ENCODE measurements around the gene ZBTB39. TPM values are rescaled to one million over a fixed set of nuclear protein-coding genes. Genes with fewer than 3 reads are reported as not detected.

The ZBTB39 gene
- total RNA-seq, 1 donor from 2014 or later = 28.6 TPM

GRCh38 chr12:57039016-57039798 is 32.9 kb upstream of the ZBTB39 start:
- H3K4me3 Mint-ChIP-seq = no peak overlapping the region
- no peaks in the 10 kb centered on the region for H3K4me1 Mint-ChIP-seq
- no peak for TF ChIP-seq CTCF (conservative IDR thresholded peaks at IDR 0.05)
- no peaks in the 10 kb centered on the region for H3K9me3 Mint-ChIP-seq
- H3K36me3 Mint-ChIP-seq (ENCODE audit: low read depth) = no peaks in the 10 kb centered on the region
- no peak overlapping the region for H3K27ac Mint-ChIP-seq (ENCODE audit: unreplicated experiment)
- H3K27me3 Mint-ChIP-seq (ENCODE audit: low read depth) = peaks cover 21% of the 10 kb centered on the region
- no peak for DNase-seq (ENCODE audit: low read depth, low spot score)

- DNase-seq (ENCODE audit: low read depth, low spot score) = no peak
- no peak overlapping the region for H3K27ac Mint-ChIP-seq (ENCODE audit: unreplicated experiment)
- H3K9me3 Mint-ChIP-seq = no peaks in the 10 kb centered on the region
- no peaks in the 10 kb centered on the region for H3K4me1 Mint-ChIP-seq
- H3K36me3 Mint-ChIP-seq (ENCODE audit: low read depth) = no peaks in the 10 kb centered on the region
- TF ChIP-seq CTCF (conservative IDR thresholded peaks at IDR 0.05) = no peak
- no peak overlapping the region for H3K4me3 Mint-ChIP-seq
- H3K27me3 Mint-ChIP-seq (ENCODE audit: low read depth) = peaks cover 17% of the 10 kb centered on the region
Observed at GRCh38 chr12:57037264-57037663, 30.9 kb upstream of the ZBTB39 start.

GRCh38 chr12:57033431-57033830 is 27.1 kb upstream of the ZBTB39 start:
- H3K4me1 Mint-ChIP-seq = peaks cover 18% of the 10 kb centered on the region
- H3K9me3 Mint-ChIP-seq = no peaks in the 10 kb centered on the region
- no peak for TF ChIP-seq CTCF (conservative IDR thresholded peaks at IDR 0.05)
- peaks cover 5% of the 10 kb centered on the region for H3K27me3 Mint-ChIP-seq (ENCODE audit: low read depth)
- H3K27ac Mint-ChIP-seq (ENCODE audit: unreplicated experiment) = no peak overlapping the region
- H3K36me3 Mint-ChIP-seq (ENCODE audit: low read depth) = no peaks in the 10 kb centered on the region
- no peak overlapping the region for H3K4me3 Mint-ChIP-seq
- DNase-seq (ENCODE audit: low read depth, low spot score) = no peak

GRCh38 chr12:57031789-57032188 is 25.4 kb upstream of the ZBTB39 start:
- H3K9me3 Mint-ChIP-seq = no peaks in the 10 kb centered on the region
- H3K4me3 Mint-ChIP-seq = no peak overlapping the region
- no peaks in the 10 kb centered on the region for H3K36me3 Mint-ChIP-seq (ENCODE audit: low read depth)
- peaks cover 18% of the 10 kb centered on the region for H3K4me1 Mint-ChIP-seq
- peaks cover 6% of the 10 kb centered on the region for H3K27me3 Mint-ChIP-seq (ENCODE audit: low read depth)
- no peak for TF ChIP-seq CTCF (conservative IDR thresholded peaks at IDR 0.05)
- no peak for DNase-seq (ENCODE audit: low read depth, low spot score)
- H3K27ac Mint-ChIP-seq (ENCODE audit: unreplicated experiment) = peak overlapping the region; percentile 72

GRCh38 chr12:57031138-57031725 is 24.9 kb upstream of the ZBTB39 start:
- no peaks in the 10 kb centered on the region for H3K36me3 Mint-ChIP-seq (ENCODE audit: low read depth)
- DNase-seq (ENCODE audit: low read depth, low spot score) = no peak
- H3K27me3 Mint-ChIP-seq (ENCODE audit: low read depth) = peaks cover 12% of the 10 kb centered on the region
- peaks cover 18% of the 10 kb centered on the region for H3K4me1 Mint-ChIP-seq
- H3K4me3 Mint-ChIP-seq = no peak overlapping the region
- no peak overlapping the region for H3K27ac Mint-ChIP-seq (ENCODE audit: unreplicated experiment)
- H3K9me3 Mint-ChIP-seq = no peaks in the 10 kb centered on the region
- no peak for TF ChIP-seq CTCF (conservative IDR thresholded peaks at IDR 0.05)
